Liver (tissue), 9 donors: ENCODE measurements around the gene SLC12A3. TPM values are rescaled to one million over a fixed set of nuclear protein-coding genes. Genes with fewer than 3 reads are reported as not detected.

Experiments used
- DNase-seq: peaks from one replicate; pipeline ENCODE4 v3.0.0-alpha.2; 2017; ENCODE audit warnings: low spot score
- H3K27ac ChIP-seq, 2 donors: one replicate each; pipeline ENCODE4 v1.7.0; 2013; ENCODE audit warnings: inconsistent platforms in 2 of 2, low read length in 2 of 2, control low read depth in 1 of 2, low read depth in 1 of 2, mild to moderate bottlenecking in 1 of 2
- H3K27me3 ChIP-seq, 4 donors: one replicate each; pipeline versions ENCODE4 v1.6.1 to v1.7.0; 2013; ENCODE audit warnings: low read length in 3 of 4, inconsistent platforms in 1 of 4, mild to moderate bottlenecking in 1 of 4, moderate library complexity in 1 of 4; ENCODE audit not compliant: control insufficient read depth in 4 of 4, insufficient read depth in 4 of 4
- H3K36me3 ChIP-seq, 4 donors: one replicate each; pipeline versions ENCODE4 v1.6.1 to v1.7.0; 2013; ENCODE audit warnings: low read length in 3 of 4, mild to moderate bottlenecking in 3 of 4, low read depth in 1 of 4, moderate library complexity in 1 of 4; ENCODE audit not compliant: control insufficient read depth in 4 of 4, insufficient read depth in 3 of 4
- H3K4me1 ChIP-seq, 4 donors: one replicate each; pipeline versions ENCODE4 v1.6.1 to v1.7.0; 2013; ENCODE audit warnings: low read length in 3 of 4, mild to moderate bottlenecking in 3 of 4, moderate library complexity in 1 of 4; ENCODE audit not compliant: control insufficient read depth in 4 of 4, insufficient read depth in 4 of 4
- H3K4me3 ChIP-seq, 3 donors: one replicate each; pipeline versions ENCODE4 v1.6.1 to v1.7.0; 2013; ENCODE audit warnings: low read length in 3 of 3, control low read depth in 1 of 3, low read depth in 1 of 3, mild to moderate bottlenecking in 1 of 3
- H3K9ac ChIP-seq, 2 donors: one replicate each; pipeline ENCODE4 v1.7.0; 2013; ENCODE audit warnings: low read length in 2 of 2, mild to moderate bottlenecking in 2 of 2, moderate library complexity in 2 of 2, control low read depth in 1 of 2, low read depth in 1 of 2
- H3K9me3 ChIP-seq, 4 donors: one replicate each; pipeline versions ENCODE4 v1.6.1 to v1.7.0; 2013; ENCODE audit warnings: low read length in 3 of 4; ENCODE audit not compliant: control insufficient read depth in 4 of 4
- ATF3 ChIP-seq: IDR thresholded peaks from 2 replicates; pipeline ENCODE4 v1.6.1; 2016; ENCODE audit warnings: antibody characterized with exemption
- EGR1 ChIP-seq, 2 donors: IDR thresholded peaks; 2 replicates each; pipeline ENCODE4 v1.6.1; 2016 to 2018; ENCODE audit warnings: antibody characterized with exemption in 2 of 2, low read depth in 2 of 2
- FOXA1 ChIP-seq: IDR thresholded peaks from 2 replicates; pipeline ENCODE4 v1.6.1; 2016; ENCODE audit warnings: antibody characterized with exemption
- FOXA2 ChIP-seq: IDR thresholded peaks from 2 replicates; pipeline ENCODE4 v1.6.1; 2016; ENCODE audit warnings: antibody characterized with exemption
- GABPA ChIP-seq, 2 donors: IDR thresholded peaks in 1 of 2; conservative IDR thresholded peaks in 1 of 2; 2 replicates each; pipeline ENCODE4 v1.6.1; 2016; ENCODE audit warnings: antibody characterized with exemption in 2 of 2, mild to moderate bottlenecking in 1 of 2, moderate library complexity in 1 of 2
- HNF4A ChIP-seq, 2 donors: conservative IDR thresholded peaks; 2 replicates each; pipeline ENCODE4 v1.6.1; 2016; ENCODE audit warnings: antibody characterized with exemption in 2 of 2, mild to moderate bottlenecking in 2 of 2
- HNF4G ChIP-seq: IDR thresholded peaks from 2 replicates; pipeline ENCODE4 v1.6.1; 2016; ENCODE audit warnings: antibody characterized with exemption
- JUND ChIP-seq, 2 donors: IDR thresholded peaks; 2 replicates each; pipeline ENCODE4 v1.6.1; 2016; ENCODE audit warnings: antibody characterized with exemption in 2 of 2
- RAD21 ChIP-seq, 2 donors: IDR thresholded peaks; 2 replicates each; pipeline ENCODE4 v1.6.1; 2016; ENCODE audit warnings: antibody characterized with exemption in 2 of 2, mild to moderate bottlenecking in 2 of 2
- RXRA ChIP-seq, 2 donors: IDR thresholded peaks; 2 replicates each; pipeline ENCODE4 v1.6.1; 2017 to 2018; ENCODE audit warnings: antibody characterized with exemption in 2 of 2, mild to moderate bottlenecking in 1 of 2
- SP1 ChIP-seq: IDR thresholded peaks from 2 replicates; pipeline ENCODE4 v1.6.1; 2018; ENCODE audit warnings: antibody characterized with exemption, mild to moderate bottlenecking
- TAF1 ChIP-seq: conservative IDR thresholded peaks from 2 replicates; pipeline ENCODE4 v1.6.1; 2016; ENCODE audit warnings: antibody characterized with exemption, mild to moderate bottlenecking
- YY1 ChIP-seq: IDR thresholded peaks from 2 replicates; pipeline ENCODE4 v1.6.1; 2016; ENCODE audit warnings: antibody characterized with exemption, mild to moderate bottlenecking
- ZBTB33 ChIP-seq: IDR thresholded peaks from 2 replicates; pipeline ENCODE4 v1.6.1; 2016; ENCODE audit warnings: antibody characterized with exemption
- WGBS: extraction: QIAGEN DNeasy Blood & Tissue Kit; methylation state at CpG from one replicate; pipeline ENCODE4 v1.1.7; 2013; 5-methylcytosine and 5-hydroxymethylcytosine counted together
- polyA plus RNA-seq, 2 donors: library from polyadenylated mRNA; stranded (reverse) in 1 of 2; unstranded in 1 of 2; fragments of 200-250 nt in 1 of 2; fragments of >200 nt in 1 of 2; fragmentation: Nextera tagmentation in 1 of 2; extraction: Ambion mirVana in 1 of 2; gene quantifications; one replicate each; pipeline versions ENCODE4 v1.2.1 to v1.2.3, GENCODE V29; 2013 to 2015
- total RNA-seq, 2 donors: library from RNA; depleted of rRNA; stranded (reverse); fragments of >200 nt; gene quantifications; one replicate each; pipeline ENCODE4 v1.2.3, GENCODE V29; 2014
- TF ChIP-seq, protein P1 (sequence below): fragments of 150-350 bp; IDR thresholded peaks from 2 replicates; pipeline ENCODE4 v1.5.1; 2017; ENCODE audit warnings: improper control_type of control experiment, low read depth, low read length; ENCODE audit not compliant: missing input control
- TF ChIP-seq, protein P2 (sequence below): IDR thresholded peaks from 2 replicates; pipeline ENCODE4 v1.6.1; 2016; ENCODE audit warnings: antibody characterized with exemption
- TF ChIP-seq, protein P3 (sequence below): IDR thresholded peaks from 2 replicates; pipeline ENCODE4 v1.6.1; 2016; ENCODE audit warnings: antibody characterized with exemption, mild to moderate bottlenecking
- donor health status: healthy.
- donor health status: healthy.
- donor health status: healthy.
- donor health status: healthy.
- donor health status: healthy.

Gene SLC12A3
- total and polyA plus RNA-seq, 4 donors: 0.09 TPM; not detected in 3

- TF ChIP-seq RXRA (IDR thresholded peaks at IDR 0.05): no peak
- no peak for TF ChIP-seq HNF4A (conservative IDR thresholded peaks at IDR 0.05)
- no peak for TF ChIP-seq JUND (IDR thresholded peaks at IDR 0.05)
- no peak for TF ChIP-seq ATF3
- no peak for TF ChIP-seq FOXA2
- TF ChIP-seq, protein P1, sequence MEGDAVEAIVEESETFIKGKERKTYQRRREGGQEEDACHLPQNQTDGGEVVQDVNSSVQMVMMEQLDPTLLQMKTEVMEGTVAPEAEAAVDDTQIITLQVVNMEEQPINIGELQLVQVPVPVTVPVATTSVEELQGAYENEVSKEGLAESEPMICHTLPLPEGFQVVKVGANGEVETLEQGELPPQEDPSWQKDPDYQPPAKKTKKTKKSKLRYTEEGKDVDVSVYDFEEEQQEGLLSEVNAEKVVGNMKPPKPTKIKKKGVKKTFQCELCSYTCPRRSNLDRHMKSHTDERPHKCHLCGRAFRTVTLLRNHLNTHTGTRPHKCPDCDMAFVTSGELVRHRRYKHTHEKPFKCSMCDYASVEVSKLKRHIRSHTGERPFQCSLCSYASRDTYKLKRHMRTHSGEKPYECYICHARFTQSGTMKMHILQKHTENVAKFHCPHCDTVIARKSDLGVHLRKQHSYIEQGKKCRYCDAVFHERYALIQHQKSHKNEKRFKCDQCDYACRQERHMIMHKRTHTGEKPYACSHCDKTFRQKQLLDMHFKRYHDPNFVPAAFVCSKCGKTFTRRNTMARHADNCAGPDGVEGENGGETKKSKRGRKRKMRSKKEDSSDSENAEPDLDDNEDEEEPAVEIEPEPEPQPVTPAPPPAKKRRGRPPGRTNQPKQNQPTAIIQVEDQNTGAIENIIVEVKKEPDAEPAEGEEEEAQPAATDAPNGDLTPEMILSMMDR: no peak
- TF ChIP-seq EGR1 (IDR thresholded peaks at IDR 0.05; ENCODE audit: low read depth in 2 of 2): no peak
- no peak for TF ChIP-seq SP1
- TF ChIP-seq ZBTB33: no peak
- no peak for TF ChIP-seq HNF4G
- no peak for TF ChIP-seq FOXA1
- TF ChIP-seq GABPA (IDR thresholded peaks at IDR 0.05 in 1 of 2, conservative IDR thresholded peaks at IDR 0.05 in 1 of 2): no peak
- TF ChIP-seq, protein P2, sequence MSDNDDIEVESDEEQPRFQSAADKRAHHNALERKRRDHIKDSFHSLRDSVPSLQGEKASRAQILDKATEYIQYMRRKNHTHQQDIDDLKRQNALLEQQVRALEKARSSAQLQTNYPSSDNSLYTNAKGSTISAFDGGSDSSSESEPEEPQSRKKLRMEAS: no peak
- no peak for TF ChIP-seq RAD21 (IDR thresholded peaks at IDR 0.05)
- TF ChIP-seq, protein P3, sequence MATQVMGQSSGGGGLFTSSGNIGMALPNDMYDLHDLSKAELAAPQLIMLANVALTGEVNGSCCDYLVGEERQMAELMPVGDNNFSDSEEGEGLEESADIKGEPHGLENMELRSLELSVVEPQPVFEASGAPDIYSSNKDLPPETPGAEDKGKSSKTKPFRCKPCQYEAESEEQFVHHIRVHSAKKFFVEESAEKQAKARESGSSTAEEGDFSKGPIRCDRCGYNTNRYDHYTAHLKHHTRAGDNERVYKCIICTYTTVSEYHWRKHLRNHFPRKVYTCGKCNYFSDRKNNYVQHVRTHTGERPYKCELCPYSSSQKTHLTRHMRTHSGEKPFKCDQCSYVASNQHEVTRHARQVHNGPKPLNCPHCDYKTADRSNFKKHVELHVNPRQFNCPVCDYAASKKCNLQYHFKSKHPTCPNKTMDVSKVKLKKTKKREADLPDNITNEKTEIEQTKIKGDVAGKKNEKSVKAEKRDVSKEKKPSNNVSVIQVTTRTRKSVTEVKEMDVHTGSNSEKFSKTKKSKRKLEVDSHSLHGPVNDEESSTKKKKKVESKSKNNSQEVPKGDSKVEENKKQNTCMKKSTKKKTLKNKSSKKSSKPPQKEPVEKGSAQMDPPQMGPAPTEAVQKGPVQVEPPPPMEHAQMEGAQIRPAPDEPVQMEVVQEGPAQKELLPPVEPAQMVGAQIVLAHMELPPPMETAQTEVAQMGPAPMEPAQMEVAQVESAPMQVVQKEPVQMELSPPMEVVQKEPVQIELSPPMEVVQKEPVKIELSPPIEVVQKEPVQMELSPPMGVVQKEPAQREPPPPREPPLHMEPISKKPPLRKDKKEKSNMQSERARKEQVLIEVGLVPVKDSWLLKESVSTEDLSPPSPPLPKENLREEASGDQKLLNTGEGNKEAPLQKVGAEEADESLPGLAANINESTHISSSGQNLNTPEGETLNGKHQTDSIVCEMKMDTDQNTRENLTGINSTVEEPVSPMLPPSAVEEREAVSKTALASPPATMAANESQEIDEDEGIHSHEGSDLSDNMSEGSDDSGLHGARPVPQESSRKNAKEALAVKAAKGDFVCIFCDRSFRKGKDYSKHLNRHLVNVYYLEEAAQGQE: no peak
- TF ChIP-seq TAF1: no peak
- TF ChIP-seq YY1: no peak
- H3K27ac ChIP-seq: no peak overlapping the region
- WGBS: 93% methylated on average over 9 of the region's 9 CpGs
- no peaks in the 10 kb centered on the region for H3K27me3 ChIP-seq
- no peak for DNase-seq
- no peak overlapping the region for H3K4me3 ChIP-seq
- no peak overlapping the region for H3K9ac ChIP-seq
- peaks cover 6 to 32% (median 26%) of the 10 kb centered on the region in 4 donors for H3K36me3 ChIP-seq
- H3K4me1 ChIP-seq: no peaks in the 10 kb centered on the region
- no peaks in the 10 kb centered on the region for H3K9me3 ChIP-seq
These were observed 31.6 kb upstream of the SLC12A3 start for GRCh38 chr16:56833243-56833970.
